Cardiac fibroblast (primary cell): ENCODE data around the gene BEST3.

Experiments
- DNase-seq, 2 donors: peaks; one replicate each; pipeline versions ENCODE4 v3.0.0 to v3.0.0-alpha.2; 2010; ENCODE audit warnings: low read depth in 2 of 2
- H3K4me3 ChIP-seq, 2 donors: replicated peaks in 1 of 2; 1 replicate in 1 of 2; 2 replicates in 1 of 2; pipeline ENCODE4 v1.5.1; 2011; ENCODE audit warnings: low read depth in 2 of 2, low read length in 2 of 2, mild to moderate bottlenecking in 2 of 2, moderate library complexity in 1 of 2
- TF ChIP-seq, protein P1 (sequence below): IDR thresholded peaks from one replicate; pipeline ENCODE4 v1.5.1; 2011; ENCODE audit warnings: low read depth, mild to moderate bottlenecking, low read length, inconsistent platforms

Gene BEST3

DNA sequence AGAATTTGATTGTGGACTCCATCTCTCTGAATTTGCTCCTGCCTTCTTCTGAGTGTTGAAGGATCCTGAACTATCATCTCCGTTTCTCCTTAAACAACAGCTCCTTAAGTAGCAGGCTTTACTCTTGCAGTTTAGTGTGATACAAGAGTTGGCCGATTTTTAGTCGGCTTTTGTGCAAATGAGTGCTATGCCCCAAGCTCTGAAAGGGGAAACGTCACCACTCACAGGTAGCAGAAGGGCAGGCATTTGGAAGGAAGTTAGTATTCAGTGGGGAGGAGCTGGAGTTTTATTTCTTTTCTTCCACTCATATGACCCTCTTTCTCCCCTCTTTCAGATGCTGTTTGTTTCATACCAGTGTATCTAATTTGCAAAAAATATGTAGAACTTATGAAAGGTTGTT, 51.9 kb downstream of the BEST3 start:
- DNase-seq: no peak
- no peak overlapping the region for H3K4me3 ChIP-seq
- TF ChIP-seq, protein P1, sequence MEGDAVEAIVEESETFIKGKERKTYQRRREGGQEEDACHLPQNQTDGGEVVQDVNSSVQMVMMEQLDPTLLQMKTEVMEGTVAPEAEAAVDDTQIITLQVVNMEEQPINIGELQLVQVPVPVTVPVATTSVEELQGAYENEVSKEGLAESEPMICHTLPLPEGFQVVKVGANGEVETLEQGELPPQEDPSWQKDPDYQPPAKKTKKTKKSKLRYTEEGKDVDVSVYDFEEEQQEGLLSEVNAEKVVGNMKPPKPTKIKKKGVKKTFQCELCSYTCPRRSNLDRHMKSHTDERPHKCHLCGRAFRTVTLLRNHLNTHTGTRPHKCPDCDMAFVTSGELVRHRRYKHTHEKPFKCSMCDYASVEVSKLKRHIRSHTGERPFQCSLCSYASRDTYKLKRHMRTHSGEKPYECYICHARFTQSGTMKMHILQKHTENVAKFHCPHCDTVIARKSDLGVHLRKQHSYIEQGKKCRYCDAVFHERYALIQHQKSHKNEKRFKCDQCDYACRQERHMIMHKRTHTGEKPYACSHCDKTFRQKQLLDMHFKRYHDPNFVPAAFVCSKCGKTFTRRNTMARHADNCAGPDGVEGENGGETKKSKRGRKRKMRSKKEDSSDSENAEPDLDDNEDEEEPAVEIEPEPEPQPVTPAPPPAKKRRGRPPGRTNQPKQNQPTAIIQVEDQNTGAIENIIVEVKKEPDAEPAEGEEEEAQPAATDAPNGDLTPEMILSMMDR: no peak

DNA sequence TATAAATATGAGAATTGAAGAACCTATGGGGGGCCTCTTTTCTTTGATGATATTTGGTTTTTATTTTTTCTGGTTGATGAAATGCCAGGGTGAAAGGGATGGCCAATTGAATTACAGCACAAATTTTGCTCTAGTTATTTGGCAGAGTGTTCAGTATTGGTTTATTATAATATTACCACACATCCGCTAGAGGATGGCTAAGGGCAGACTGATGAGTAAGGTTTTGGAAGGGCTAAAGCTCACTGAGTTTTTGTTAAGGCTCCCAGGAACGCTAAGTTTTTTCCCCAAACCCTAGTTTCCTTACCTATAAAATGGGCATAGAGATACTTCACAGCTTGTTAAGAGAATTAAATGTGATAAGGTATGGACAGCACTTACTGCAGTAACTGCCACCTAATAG, 54.1 kb downstream of the BEST3 start:
- no peak overlapping the region for H3K4me3 ChIP-seq
- TF ChIP-seq, protein P1: no peak
- peak in 1 of 2 donors; percentile 33 for DNase-seq

DNA sequence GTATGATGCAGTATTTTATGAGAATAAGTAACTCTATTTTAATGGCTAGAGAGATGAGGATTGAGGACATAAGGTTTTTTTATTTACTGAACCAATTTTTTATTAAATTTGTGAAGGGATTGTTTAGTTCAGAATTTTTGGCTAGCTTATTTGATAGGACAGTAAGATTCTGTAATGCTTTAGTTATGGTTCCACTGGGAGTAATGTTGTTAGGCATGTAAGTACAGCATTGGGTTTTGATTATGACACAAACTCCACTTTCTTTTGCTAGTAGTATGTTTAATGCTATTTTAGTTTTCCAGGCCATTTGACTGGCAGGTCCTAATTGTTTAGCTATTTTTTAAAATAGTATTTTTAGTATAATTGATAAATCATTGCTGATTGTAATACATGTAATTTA, 54.6 kb downstream of the BEST3 start:
- no peak for DNase-seq
- TF ChIP-seq, protein P1: no peak
- H3K4me3 ChIP-seq: no peak overlapping the region

DNA sequence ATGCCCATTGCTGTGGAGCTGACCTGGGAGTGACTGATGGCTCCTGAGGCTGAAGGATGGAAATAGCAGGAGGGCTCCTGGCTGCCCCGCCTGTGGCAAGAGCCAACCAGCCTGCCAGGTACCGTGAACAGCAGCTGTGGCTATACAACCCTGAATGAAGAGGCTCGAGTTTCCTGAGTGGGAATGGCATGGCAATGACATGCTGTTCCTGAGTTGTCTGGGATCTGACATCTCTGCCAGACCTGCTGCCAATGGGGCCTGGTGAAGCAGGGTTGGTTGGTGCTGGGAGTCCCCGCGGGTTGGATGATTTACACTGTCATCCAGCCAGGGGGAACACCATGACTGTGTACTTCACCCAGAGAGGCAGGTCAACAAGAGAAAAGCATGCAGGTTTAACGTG, 56.6 kb downstream of the BEST3 start:
- no peak for DNase-seq
- TF ChIP-seq, protein P1: no peak
- no peak overlapping the region for H3K4me3 ChIP-seq

DNA sequence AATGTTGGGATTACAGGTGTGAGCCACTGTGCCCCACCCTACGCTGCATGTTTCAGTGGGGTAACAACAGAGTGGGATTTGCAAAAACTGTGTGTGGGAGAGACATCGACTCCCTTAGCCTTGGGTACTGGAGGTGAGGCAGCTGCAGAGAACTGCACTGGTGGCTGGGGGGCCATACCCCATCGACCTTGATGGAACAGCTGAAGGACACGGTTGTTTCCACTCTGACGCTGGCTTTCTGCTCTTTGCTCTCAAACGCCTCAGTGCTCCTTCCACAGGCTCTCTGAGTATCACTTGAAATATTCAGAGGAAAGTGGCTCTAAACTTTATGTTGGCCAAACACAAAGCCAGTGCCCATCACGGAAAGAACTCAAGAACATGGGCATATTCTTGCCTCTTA, 57.6 kb downstream of the BEST3 start:
- H3K4me3 ChIP-seq: no peak overlapping the region
- no peak for DNase-seq
- TF ChIP-seq, protein P1: no peak

DNA sequence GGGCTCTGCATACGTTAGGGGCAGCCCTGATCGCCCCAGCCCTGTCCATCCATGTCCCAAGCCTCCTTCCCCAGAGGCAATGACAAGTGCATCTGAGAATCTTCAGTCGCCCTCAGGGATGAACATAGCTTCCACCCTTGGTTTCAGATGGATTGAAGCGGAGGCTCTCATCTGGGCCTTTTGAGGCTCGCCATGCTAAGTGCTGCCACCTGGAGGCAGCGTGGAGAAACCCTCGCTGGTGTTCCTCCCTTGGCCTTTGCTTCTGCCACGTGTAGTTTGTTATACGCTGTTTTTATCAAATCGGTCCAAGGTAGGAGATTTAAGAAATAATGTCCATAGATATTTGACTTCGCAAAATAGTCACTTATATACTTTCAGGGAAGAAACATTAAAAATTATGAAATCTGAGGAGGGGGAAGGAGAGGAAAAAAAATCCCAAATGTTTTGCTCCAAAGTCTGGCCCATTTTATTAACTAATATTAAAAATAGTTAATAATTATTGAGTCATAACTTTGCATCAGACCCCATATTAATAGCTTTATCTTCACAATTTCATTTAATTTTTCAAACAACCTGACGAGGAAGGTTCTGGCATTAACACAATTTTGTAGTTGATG, 59.6 kb downstream of the BEST3 start:
- H3K4me3 ChIP-seq: no peak overlapping the region
- TF ChIP-seq, protein P1: peak; percentile 94
- peak; percentile 79 for DNase-seq

DNA sequence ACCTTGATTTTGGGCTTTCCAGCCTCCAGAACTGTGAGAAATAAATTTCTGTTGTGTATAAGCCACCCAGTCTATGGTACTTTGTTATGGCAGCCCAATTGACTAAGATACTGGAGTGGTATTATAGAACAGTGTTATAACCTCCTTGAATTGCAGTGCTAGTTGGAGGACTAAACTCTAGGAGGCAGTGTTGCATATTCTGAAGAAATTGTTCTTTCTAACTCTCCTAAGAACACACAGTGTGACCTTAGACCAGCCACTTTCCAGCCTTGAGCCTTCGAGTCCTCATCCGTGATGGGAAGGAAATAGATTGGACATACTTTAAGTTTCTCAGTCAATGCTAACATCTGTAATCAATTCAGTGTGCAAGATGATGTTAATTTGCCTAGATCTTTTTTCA, 66.0 kb downstream of the BEST3 start:
- DNase-seq: no peak
- H3K4me3 ChIP-seq: no peak overlapping the region
- TF ChIP-seq, protein P1: peak; percentile 32
